HG02885 (cell line): ENCODE data around the gene TBL1X.

Experiments
- ATAC-seq: cut with Tn5 transposase; IDR thresholded peaks from one replicate; pipeline ENCODE4 v1.9.1; 2021; ENCODE audit warnings: mild to moderate bottlenecking; ENCODE audit not compliant: unreplicated experiment, poor library complexity

The TBL1X gene

GRCh38 chrX:9785944-9786797 lies 321.3 kb downstream of the TBL1X start, which contains the start of gene SHROOM2:
Gene SHROOM2 (plus strand): TSS chrX:9786429. CDS start chrX:9786546, 117 bp downstream.
- no peak for ATAC-seq

DNA sequence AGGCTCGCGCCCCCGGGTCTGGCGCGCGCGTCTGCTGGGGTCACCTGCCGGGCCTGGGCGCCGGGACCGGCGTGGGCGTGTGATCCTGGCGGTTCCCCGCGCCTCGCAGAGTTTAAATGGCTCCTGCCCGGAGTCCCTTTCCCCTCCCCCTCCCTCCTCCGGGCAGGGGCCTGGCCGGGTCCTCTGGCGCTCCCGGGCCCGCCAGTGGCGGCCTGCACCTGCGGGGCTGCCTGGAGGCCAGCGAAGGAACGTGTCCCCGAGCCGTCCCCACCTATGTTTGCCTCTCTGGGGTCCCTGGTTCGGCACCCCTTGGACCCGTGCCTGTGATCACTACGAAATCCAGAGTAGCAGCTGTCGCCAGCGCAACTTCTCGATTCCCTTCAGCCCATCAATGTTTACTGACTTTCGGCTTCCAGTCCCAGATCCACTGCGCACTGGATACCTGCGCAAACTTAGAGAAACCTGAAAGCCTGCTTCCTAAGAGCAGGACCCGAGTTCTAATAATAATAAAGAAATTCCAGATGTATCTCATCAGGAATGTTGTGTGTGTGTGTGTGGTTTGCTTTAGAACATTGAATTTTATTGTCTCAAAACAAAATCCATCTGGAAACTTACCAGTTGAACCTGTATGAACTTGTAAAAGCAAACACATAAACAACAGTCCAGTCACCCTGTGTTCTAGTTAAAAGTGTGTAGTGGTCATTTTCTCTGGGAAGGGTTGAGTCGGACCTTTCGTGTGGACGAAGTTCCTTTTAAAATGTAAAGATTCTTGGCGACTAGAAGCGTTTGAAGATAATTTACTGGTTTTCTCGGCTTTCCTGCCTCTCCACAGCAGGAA lies 322.2 kb downstream of the TBL1X start:
- ATAC-seq = no peak

- no peak for ATAC-seq
These were observed 324.1 kb downstream of the TBL1X start for GRCh38 chrX:9788911-9789310.

DNA sequence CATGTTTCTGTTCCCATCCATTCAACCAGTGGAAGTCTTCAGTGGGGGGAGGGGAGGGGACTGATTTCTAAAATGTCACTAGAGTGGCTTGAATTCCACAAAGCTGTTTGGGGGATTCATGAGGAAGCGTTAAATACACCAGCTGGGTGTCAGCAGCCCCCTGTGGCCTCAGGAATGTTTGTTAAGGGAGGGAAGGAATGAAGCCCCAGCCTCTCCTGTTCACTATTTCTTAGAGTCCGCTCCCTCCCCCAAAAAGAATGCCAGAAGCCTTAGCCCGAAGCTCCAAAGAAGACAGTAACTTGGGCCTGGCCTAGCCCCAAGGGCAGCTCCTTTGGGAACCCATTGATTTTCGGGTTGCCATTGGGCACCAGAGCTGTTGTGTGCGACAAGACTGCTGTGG lies 324.7 kb downstream of the TBL1X start:
- ATAC-seq = no peak
